GM10266 (cell line): ENCODE measurements around the gene SLC31A1.

Experiments
- DNase-seq: peaks from one replicate; pipeline ENCODE4 v3.0.0; 2012; ENCODE audit errors: extremely low spot score
- CTCF ChIP-seq: IDR thresholded peaks from 2 replicates; pipeline ENCODE4 v1.5.1; 2012; ENCODE audit warnings: mild to moderate bottlenecking, low read depth; ENCODE audit not compliant: control insufficient read depth, insufficient read depth; ENCODE audit errors: missing control alignments

SLC31A1 gene

DNA sequence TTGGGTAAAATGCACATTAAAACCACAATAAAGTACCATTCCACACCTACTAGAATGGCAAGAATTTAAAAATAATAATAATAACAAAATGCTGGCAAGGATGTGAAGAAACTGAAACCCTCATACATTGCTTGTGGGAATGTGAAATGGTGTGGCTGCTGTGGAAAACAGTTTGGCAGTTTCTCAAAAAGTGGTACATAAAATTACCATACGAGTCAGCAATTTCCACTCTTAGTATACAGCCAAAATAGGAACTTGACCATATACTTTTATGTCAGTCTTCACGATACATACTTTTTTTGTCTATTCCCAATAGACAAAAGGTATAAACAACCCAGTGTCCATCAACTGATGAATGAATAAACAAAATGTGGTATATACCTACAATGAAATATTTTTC, 15.9 kb upstream of the SLC31A1 start:
- no peak for TF ChIP-seq CTCF
- no peak for DNase-seq

GRCh38 chr9:113205861-113206260, 15.5 kb upstream of the SLC31A1 start:
- TF ChIP-seq CTCF: no peak
- DNase-seq: no peak

GRCh38 chr9:113210815-113211214, 10.5 kb upstream of the SLC31A1 start:
- no peak for DNase-seq
- TF ChIP-seq CTCF: no peak

GRCh38 chr9:113215132-113215531, 6.2 kb upstream of the SLC31A1 start:
- no peak for TF ChIP-seq CTCF
- DNase-seq: no peak

DNA sequence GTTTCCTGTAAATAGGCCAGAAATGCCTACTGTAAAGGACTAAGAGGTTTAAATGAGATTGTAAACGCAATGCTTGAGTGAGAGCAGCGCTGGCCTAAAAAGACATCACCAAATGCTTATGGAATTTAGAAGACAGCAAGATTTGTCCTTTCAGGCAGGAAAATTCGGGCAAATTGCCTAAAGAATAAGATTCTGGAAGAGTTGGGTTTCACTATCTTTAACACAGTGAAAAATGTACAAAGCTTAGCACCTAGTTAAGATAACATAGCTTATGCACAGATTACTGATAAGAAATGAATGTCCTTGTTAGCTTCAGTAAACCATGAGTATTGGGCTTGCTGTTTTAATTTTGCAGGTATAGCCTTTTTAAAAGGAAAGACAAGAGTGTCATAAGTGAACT, 4.9 kb upstream of the SLC31A1 start:
- TF ChIP-seq CTCF: no peak
- no peak for DNase-seq

GRCh38 chr9:113219186-113219936, 2.0 kb upstream of the SLC31A1 start:
- no peak for TF ChIP-seq CTCF

DNA sequence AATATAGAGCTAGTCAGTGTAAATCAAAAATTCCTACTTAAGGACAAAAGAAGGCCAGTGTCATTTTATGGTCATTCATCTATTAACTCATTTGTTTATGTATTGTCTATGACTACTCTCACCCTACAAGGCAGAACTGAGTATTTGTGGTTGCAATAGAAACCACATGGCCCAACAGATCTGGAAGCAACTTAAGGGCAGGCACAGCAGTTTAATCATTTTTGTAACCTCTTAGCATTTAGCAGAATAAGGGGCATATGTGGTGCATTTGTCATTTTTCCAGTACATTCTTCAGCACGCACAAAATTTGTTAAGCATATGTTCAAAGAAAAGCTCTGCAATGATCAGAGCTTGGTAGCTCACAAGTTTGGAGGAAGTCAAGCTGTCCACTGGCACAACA, 1.4 kb upstream of the SLC31A1 start:
- DNase-seq: peak; percentile 31

More at GRCh38 chr9:113219186-113219936, 2.0 kb upstream of the SLC31A1 start:
- peak; percentile 37 for DNase-seq

More for the DNA sequence above, 1.4 kb upstream of the SLC31A1 start:
- TF ChIP-seq CTCF: no peak
